HUES6 (cell line): ENCODE data around the gene ABHD11.
"Not testable (repeated sequence)": the region's sequence is repeated elsewhere in the genome, so short reads cannot be mapped to it uniquely, and the experiment has no call there.

ENCODE experiments used
- H3K27ac ChIP-seq: 2 replicates; pipeline ENCODE4 v1.7.0; 2013; ENCODE audit warnings: low read depth, mild to moderate bottlenecking, low read length, inconsistent platforms
- H3K27me3 ChIP-seq: 2 replicates; pipeline ENCODE4 v1.6.1; 2013; ENCODE audit warnings: low read length; ENCODE audit not compliant: control insufficient read depth, insufficient read depth
- H3K36me3 ChIP-seq: 2 replicates; pipeline ENCODE4 v1.6.1; 2013; ENCODE audit warnings: low read length; ENCODE audit not compliant: control insufficient read depth, insufficient read depth
- H3K4me1 ChIP-seq: 2 replicates; pipeline ENCODE4 v1.6.1; 2013; ENCODE audit warnings: low read length; ENCODE audit not compliant: control insufficient read depth, insufficient read depth
- H3K4me3 ChIP-seq: 2 replicates; pipeline ENCODE4 v1.5.1; 2013; ENCODE audit warnings: low read depth, low read length
- H3K9ac ChIP-seq: one replicate; pipeline ENCODE4 v1.6.1; 2013; ENCODE audit warnings: mild to moderate bottlenecking, low read length
- H3K9me3 ChIP-seq: 2 replicates; pipeline ENCODE4 v1.6.1; 2013; ENCODE audit warnings: low read depth, low read length; ENCODE audit not compliant: control insufficient read depth, insufficient read depth

The ABHD11 gene

GRCh38 chr7:73718438-73718881 lies 20.1 kb downstream of the ABHD11 start:
- no peak overlapping the region for H3K27ac ChIP-seq
- H3K4me1 ChIP-seq, result peaks cover 10% of the 10 kb centered on the region
- H3K9ac ChIP-seq, result no peak overlapping the region
- H3K36me3 ChIP-seq, result no peaks in the 10 kb centered on the region
- H3K9me3 ChIP-seq, result no peaks in the 10 kb centered on the region
- H3K4me3 ChIP-seq, result peak overlapping the region; percentile 81
- peaks cover 25% of the 10 kb centered on the region for H3K27me3 ChIP-seq

- H3K27me3 ChIP-seq, result peaks cover 25% of the 10 kb centered on the region
- no peak overlapping the region for H3K4me3 ChIP-seq
- no peak overlapping the region for H3K9ac ChIP-seq
- no peaks in the 10 kb centered on the region for H3K36me3 ChIP-seq
- no peaks in the 10 kb centered on the region for H3K9me3 ChIP-seq
- H3K27ac ChIP-seq, result no peak overlapping the region
- H3K4me1 ChIP-seq, result peaks cover 10% of the 10 kb centered on the region
These were observed 20.6 kb downstream of the ABHD11 start for GRCh38 chr7:73717991-73718405.

- no peak overlapping the region for H3K9ac ChIP-seq
- no peaks in the 10 kb centered on the region for H3K36me3 ChIP-seq
- H3K4me1 ChIP-seq, result peaks cover 10% of the 10 kb centered on the region
- no peak overlapping the region for H3K4me3 ChIP-seq
- H3K27me3 ChIP-seq, result peaks cover 25% of the 10 kb centered on the region
- H3K27ac ChIP-seq, result no peak overlapping the region
- H3K9me3 ChIP-seq, result no peaks in the 10 kb centered on the region
These were observed 21.4 kb downstream of the ABHD11 start for GRCh38 chr7:73717025-73717807.

- no peak overlapping the region for H3K9ac ChIP-seq
- H3K4me1 ChIP-seq, result peaks cover 10% of the 10 kb centered on the region
- H3K27me3 ChIP-seq, result peaks cover 25% of the 10 kb centered on the region
- H3K9me3 ChIP-seq, result no peaks in the 10 kb centered on the region
- no peaks in the 10 kb centered on the region for H3K36me3 ChIP-seq
- no peak overlapping the region for H3K27ac ChIP-seq
- no peak overlapping the region for H3K4me3 ChIP-seq
These were observed 22.2 kb downstream of the ABHD11 start for GRCh38 chr7:73716318-73716890.

GRCh38 chr7:73715648-73716317 lies 22.8 kb downstream of the ABHD11 start:
- Histone ChIP-seq H3K27ac (no peak overlapping the region), H3K9ac (no peak overlapping the region), H3K4me1 (peaks cover 10% of the 10 kb centered on the region), H3K36me3 (no peaks in the 10 kb centered on the region), H3K27me3 (peaks cover 25% of the 10 kb centered on the region), H3K9me3 (no peaks in the 10 kb centered on the region), H3K4me3 (no peak overlapping the region)

- not testable (repeated sequence) for H3K9me3 ChIP-seq, H3K4me3 ChIP-seq, H3K4me1 ChIP-seq, H3K27me3 ChIP-seq, H3K27ac ChIP-seq, H3K9ac ChIP-seq, H3K36me3 ChIP-seq
These were observed 25.3 kb downstream of the ABHD11 start for GRCh38 chr7:73713319-73713718.

- Histone ChIP-seq H3K4me3 (no peak overlapping the region), H3K9me3 (no peaks in the 10 kb centered on the region), H3K9ac (no peak overlapping the region), H3K36me3 (no peaks in the 10 kb centered on the region; the same call in 1 of the 2 replicates), H3K27ac (no peak overlapping the region), H3K27me3 (peaks cover 2% of the 10 kb centered on the region), H3K4me1 (peaks cover 6% of the 10 kb centered on the region; the same call in 1 of the 2 replicates)
These were observed 25.8 kb downstream of the ABHD11 start for GRCh38 chr7:73712773-73713172.

- Histone ChIP-seq H3K36me3 (no peaks in the 10 kb centered on the region; the same call in 1 of the 2 replicates), H3K9me3 (no peaks in the 10 kb centered on the region), H3K9ac (no peak overlapping the region), H3K27ac (no peak overlapping the region), H3K4me3 (no peak overlapping the region), H3K27me3 (no peaks in the 10 kb centered on the region), H3K4me1 (peaks cover 14% of the 10 kb centered on the region)
These were observed 29.5 kb downstream of the ABHD11 start for GRCh38 chr7:73708961-73709549.

GRCh38 chr7:73707045-73707631 lies 31.5 kb downstream of the ABHD11 start:
- peaks cover 22% of the 10 kb centered on the region for H3K4me1 ChIP-seq
- H3K36me3 ChIP-seq, result peaks cover 3% of the 10 kb centered on the region; the same call in 1 of the 2 replicates
- no peak overlapping the region for H3K9ac ChIP-seq
- no peak overlapping the region for H3K27ac ChIP-seq
- H3K9me3 ChIP-seq, result no peaks in the 10 kb centered on the region
- H3K27me3 ChIP-seq, result no peaks in the 10 kb centered on the region
- H3K4me3 ChIP-seq, result no peak overlapping the region

GRCh38 chr7:73706126-73707044 lies 32.2 kb downstream of the ABHD11 start:
- Histone ChIP-seq H3K27ac (no peak overlapping the region), H3K9ac (no peak overlapping the region), H3K36me3 (peaks cover 3% of the 10 kb centered on the region; the same call in 1 of the 2 replicates), H3K4me1 (peaks cover 22% of the 10 kb centered on the region), H3K4me3 (no peak overlapping the region), H3K27me3 (no peaks in the 10 kb centered on the region), H3K9me3 (no peaks in the 10 kb centered on the region)
